ENCODE measurements around the gene CLNS1A. TPM values are rescaled to one million over a fixed set of nuclear protein-coding genes. Genes with fewer than 3 reads are reported as not detected.
"Not testable (repeated sequence)": the region's sequence is repeated elsewhere in the genome, so short reads cannot be mapped to it uniquely, and the experiment has no call there.

The CLNS1A gene
- total and polyA plus RNA-seq, 5 donors from 2014 or later, result 66.9 to 131 (median 105) TPM

GRCh38 chr11:77644887-77645286 lies 7.3 kb upstream of the CLNS1A start:
- Histone ChIP-seq H3K4me1 (ENCODE audit: control insufficient read depth, insufficient read depth, low read length, poor library complexity, severe bottlenecking) (no peaks in the 10 kb centered on the region), H3K27me3 (ENCODE audit: control insufficient read depth, insufficient read depth, low read length) (peaks cover 11% of the 10 kb centered on the region), H3K27ac (ENCODE audit: insufficient read depth, low read length, poor library complexity, severe bottlenecking) (no peak overlapping the region), H3K9me3 (ENCODE audit: control insufficient read depth in 2 of 2, low read length in 2 of 2) (peaks cover 0 to 3% of the 10 kb centered on the region in 2 experiments), H3K36me3 (ENCODE audit: control insufficient read depth, insufficient read depth, low read length) (no peaks in the 10 kb centered on the region), H3K4me3 (ENCODE audit: low read depth, low read length) (no peak overlapping the region)
- Mint-ChIP-seq H3K4me3 (peak overlapping the region in 2 of 4 donors; percentile 18 to 29), H3K4me1 (no peaks in the 10 kb centered on the region), H3K27me3 (peaks cover 48% of the 10 kb centered on the region), H3K9me3 (peaks cover 0 to 3% (median 0%) of the 10 kb centered on the region in 7 donors), H3K36me3 (no peaks in the 10 kb centered on the region), H3K27ac (no peak overlapping the region)
- DNase-seq, result no peak
- ATAC-seq (ENCODE audit: low read depth in 2 of 2), result no peak

- H3K9me3 Mint-ChIP-seq, result peaks cover 0 to 4% (median 2%) of the 10 kb centered on the region in 7 donors
- Histone ChIP-seq H3K4me3 (ENCODE audit: low read depth, low read length) (no peak overlapping the region), H3K36me3 (ENCODE audit: control insufficient read depth, insufficient read depth, low read length) (no peaks in the 10 kb centered on the region), H3K27ac (ENCODE audit: insufficient read depth, low read length, poor library complexity, severe bottlenecking) (no peak overlapping the region), H3K27me3 (ENCODE audit: control insufficient read depth, insufficient read depth, low read length) (peaks cover 8% of the 10 kb centered on the region), H3K9me3 (ENCODE audit: control insufficient read depth in 2 of 2, low read length in 2 of 2) (peaks cover 0 to 3% of the 10 kb centered on the region in 2 experiments), H3K4me1 (ENCODE audit: control insufficient read depth, insufficient read depth, low read length, poor library complexity, severe bottlenecking) (peaks cover 5% of the 10 kb centered on the region)
- peaks cover 42% of the 10 kb centered on the region for H3K27me3 Mint-ChIP-seq
- no peak overlapping the region for H3K27ac Mint-ChIP-seq
- H3K4me3 Mint-ChIP-seq, result peak overlapping the region in 1 of 4 donors; percentile 11
- no peaks in the 10 kb centered on the region for H3K36me3 Mint-ChIP-seq
- no peak for DNase-seq
- peaks cover 0 to 10% (median 4%) of the 10 kb centered on the region in 4 donors for H3K4me1 Mint-ChIP-seq
- no peak for ATAC-seq (ENCODE audit: low read depth in 2 of 2)
Observed at GRCh38 chr11:77642228-77642627, 4.6 kb upstream of the CLNS1A start.

GRCh38 chr11:77636731-77637344 lies 756 bp downstream of the CLNS1A start:
- H3K4me3 ChIP-seq (ENCODE audit: low read depth, low read length), result peak overlapping the region; percentile 93
- ATAC-seq (ENCODE audit: low read depth in 2 of 2) (no peak), DNase-seq (no peak)
- Mint-ChIP-seq H3K27me3 (peaks cover 8% of the 10 kb centered on the region), H3K9me3 (peaks cover 0 to 4% (median 2%) of the 10 kb centered on the region in 7 donors), H3K27ac (peak overlapping the region; percentile 76 to 93 (median 87)), H3K36me3 (peaks cover 11% of the 10 kb centered on the region), H3K4me1 (peaks cover 15 to 49% (median 33%) of the 10 kb centered on the region in 4 donors), H3K4me3 (peak overlapping the region; percentile 85 to 96 (median 94))
- peaks cover 3% of the 10 kb centered on the region for H3K27me3 ChIP-seq (ENCODE audit: control insufficient read depth, insufficient read depth, low read length)
- peaks cover 2% of the 10 kb centered on the region for H3K36me3 ChIP-seq (ENCODE audit: control insufficient read depth, insufficient read depth, low read length)
- peaks cover 22% of the 10 kb centered on the region for H3K4me1 ChIP-seq (ENCODE audit: control insufficient read depth, insufficient read depth, low read length, poor library complexity, severe bottlenecking)
- no peak overlapping the region for H3K27ac ChIP-seq (ENCODE audit: insufficient read depth, low read length, poor library complexity, severe bottlenecking)
- H3K9me3 ChIP-seq (ENCODE audit: control insufficient read depth in 2 of 2, low read length in 2 of 2), result peaks cover 0 to 3% of the 10 kb centered on the region in 2 experiments

- H3K27me3 Mint-ChIP-seq; H3K36me3 ChIP-seq (ENCODE audit: control insufficient read depth, insufficient read depth, low read length); H3K27ac ChIP-seq (ENCODE audit: insufficient read depth, low read length, poor library complexity, severe bottlenecking); H3K9me3 ChIP-seq (ENCODE audit: control insufficient read depth in 2 of 2, low read length in 2 of 2); H3K27ac Mint-ChIP-seq; H3K4me3 ChIP-seq (ENCODE audit: low read depth, low read length); DNase-seq; H3K27me3 ChIP-seq (ENCODE audit: control insufficient read depth, insufficient read depth, low read length); ATAC-seq (ENCODE audit: low read depth in 2 of 2); H3K9me3 Mint-ChIP-seq: not testable (repeated sequence)
- H3K4me1 ChIP-seq (ENCODE audit: control insufficient read depth, insufficient read depth, low read length, poor library complexity, severe bottlenecking), result peaks cover 22% of the 10 kb centered on the region
- Mint-ChIP-seq H3K36me3 (peaks cover 11% of the 10 kb centered on the region), H3K4me1 (peaks cover 26 to 63% (median 48%) of the 10 kb centered on the region in 4 donors), H3K4me3 (peak overlapping the region in 1 of 4 donors; percentile 11)
Observed at GRCh38 chr11:77633926-77634325, 3.7 kb downstream of the CLNS1A start.

- Histone ChIP-seq H3K27me3 (ENCODE audit: control insufficient read depth, insufficient read depth, low read length) (no peaks in the 10 kb centered on the region), H3K36me3 (ENCODE audit: control insufficient read depth, insufficient read depth, low read length) (peaks cover 20% of the 10 kb centered on the region), H3K4me3 (ENCODE audit: low read depth, low read length) (peak overlapping the region; percentile 4), H3K4me1 (ENCODE audit: control insufficient read depth, insufficient read depth, low read length, poor library complexity, severe bottlenecking) (no peaks in the 10 kb centered on the region), H3K27ac (ENCODE audit: insufficient read depth, low read length, poor library complexity, severe bottlenecking) (no peak overlapping the region), H3K9me3 (ENCODE audit: control insufficient read depth in 2 of 2, low read length in 2 of 2) (no peaks in the 10 kb centered on the region)
- peaks cover 11 to 46% (median 29%) of the 10 kb centered on the region in 4 donors for H3K4me1 Mint-ChIP-seq
- H3K4me3 Mint-ChIP-seq, result no peak overlapping the region
- DNase-seq, result no peak
- ATAC-seq (ENCODE audit: low read depth in 2 of 2), result no peak
- H3K27ac Mint-ChIP-seq, result no peak overlapping the region
- no peaks in the 10 kb centered on the region for H3K9me3 Mint-ChIP-seq
- H3K36me3 Mint-ChIP-seq, result peaks cover 10% of the 10 kb centered on the region
- no peaks in the 10 kb centered on the region for H3K27me3 Mint-ChIP-seq
Observed at GRCh38 chr11:77630157-77630710, 7.4 kb downstream of the CLNS1A start.

- Histone ChIP-seq H3K27ac (ENCODE audit: insufficient read depth, low read length, poor library complexity, severe bottlenecking) (no peak overlapping the region), H3K4me1 (ENCODE audit: control insufficient read depth, insufficient read depth, low read length, poor library complexity, severe bottlenecking) (no peaks in the 10 kb centered on the region), H3K9me3 (ENCODE audit: control insufficient read depth in 2 of 2, low read length in 2 of 2) (no peaks in the 10 kb centered on the region), H3K27me3 (ENCODE audit: control insufficient read depth, insufficient read depth, low read length) (no peaks in the 10 kb centered on the region), H3K4me3 (ENCODE audit: low read depth, low read length) (no peak overlapping the region), H3K36me3 (ENCODE audit: control insufficient read depth, insufficient read depth, low read length) (peaks cover 65% of the 10 kb centered on the region)
- Mint-ChIP-seq H3K27ac (no peak overlapping the region), H3K36me3 (peaks cover 41% of the 10 kb centered on the region), H3K9me3 (no peaks in the 10 kb centered on the region), H3K27me3 (no peaks in the 10 kb centered on the region), H3K4me3 (peak overlapping the region in 1 of 4 donors; percentile 84), H3K4me1 (peaks cover 0 to 10% (median 0%) of the 10 kb centered on the region in 4 donors)
- peak in 2 of 3 donors; percentile 39 to 67 for DNase-seq
- no peak for ATAC-seq (ENCODE audit: low read depth in 2 of 2)
Observed at GRCh38 chr11:77619576-77620198, 17.9 kb downstream of the CLNS1A start.

- H3K4me3 Mint-ChIP-seq, result no peak overlapping the region
- Histone ChIP-seq H3K27me3 (ENCODE audit: control insufficient read depth, insufficient read depth, low read length) (no peaks in the 10 kb centered on the region), H3K9me3 (ENCODE audit: control insufficient read depth in 2 of 2, low read length in 2 of 2) (no peaks in the 10 kb centered on the region), H3K4me3 (ENCODE audit: low read depth, low read length) (no peak overlapping the region), H3K4me1 (ENCODE audit: control insufficient read depth, insufficient read depth, low read length, poor library complexity, severe bottlenecking) (no peaks in the 10 kb centered on the region), H3K27ac (ENCODE audit: insufficient read depth, low read length, poor library complexity, severe bottlenecking) (no peak overlapping the region), H3K36me3 (ENCODE audit: control insufficient read depth, insufficient read depth, low read length) (peaks cover 51% of the 10 kb centered on the region)
- no peaks in the 10 kb centered on the region for H3K27me3 Mint-ChIP-seq
- peaks cover 49% of the 10 kb centered on the region for H3K36me3 Mint-ChIP-seq
- ATAC-seq (ENCODE audit: low read depth in 2 of 2) (no peak), DNase-seq (no peak)
- H3K4me1 Mint-ChIP-seq, result peaks cover 0 to 5% (median 0%) of the 10 kb centered on the region in 4 donors
- H3K9me3 Mint-ChIP-seq, result no peaks in the 10 kb centered on the region
- H3K27ac Mint-ChIP-seq, result no peak overlapping the region
Observed at GRCh38 chr11:77617892-77618291, 19.7 kb downstream of the CLNS1A start.

All from CD4-positive, CD25-positive, alpha-beta regulatory T cell (primary cell).